Activated naive CD8-positive, alpha-beta T cell (primary cell): ENCODE results near the gene N4BP3.
"Not testable (repeated sequence)": the region's sequence is repeated elsewhere in the genome, so short reads cannot be mapped to it uniquely, and the experiment has no call there.

Experiments used
- H3K27ac Mint-ChIP-seq: one replicate; pipeline ENCODE4 v1.8.0; 2021; ENCODE audit warnings: mixed read lengths
- H3K27me3 Mint-ChIP-seq: one replicate; pipeline ENCODE4 v1.8.0; 2021; ENCODE audit warnings: mixed read lengths
- H3K36me3 Mint-ChIP-seq: one replicate; pipeline ENCODE4 v1.8.0; 2021; ENCODE audit warnings: mixed read lengths
- H3K4me1 Mint-ChIP-seq: one replicate; pipeline ENCODE4 v1.8.0; 2021; ENCODE audit warnings: low read depth, mixed read lengths
- H3K4me3 Mint-ChIP-seq: one replicate; pipeline ENCODE4 v1.8.0; 2021; ENCODE audit warnings: mild to moderate bottlenecking, mixed read lengths
- H3K9me3 Mint-ChIP-seq: one replicate; pipeline ENCODE4 v1.8.0; 2021; ENCODE audit warnings: low read depth, mixed read lengths

The N4BP3 gene

GRCh38 chr5:178085316-178085715 is 28.0 kb upstream of the N4BP3 start:
- H3K4me1 Mint-ChIP-seq: peaks cover 5% of the 10 kb centered on the region
- no peak overlapping the region for H3K27ac Mint-ChIP-seq
- H3K36me3 Mint-ChIP-seq: no peaks in the 10 kb centered on the region
- H3K27me3 Mint-ChIP-seq: peaks cover 2% of the 10 kb centered on the region
- no peaks in the 10 kb centered on the region for H3K9me3 Mint-ChIP-seq
- no peak overlapping the region for H3K4me3 Mint-ChIP-seq

DNA sequence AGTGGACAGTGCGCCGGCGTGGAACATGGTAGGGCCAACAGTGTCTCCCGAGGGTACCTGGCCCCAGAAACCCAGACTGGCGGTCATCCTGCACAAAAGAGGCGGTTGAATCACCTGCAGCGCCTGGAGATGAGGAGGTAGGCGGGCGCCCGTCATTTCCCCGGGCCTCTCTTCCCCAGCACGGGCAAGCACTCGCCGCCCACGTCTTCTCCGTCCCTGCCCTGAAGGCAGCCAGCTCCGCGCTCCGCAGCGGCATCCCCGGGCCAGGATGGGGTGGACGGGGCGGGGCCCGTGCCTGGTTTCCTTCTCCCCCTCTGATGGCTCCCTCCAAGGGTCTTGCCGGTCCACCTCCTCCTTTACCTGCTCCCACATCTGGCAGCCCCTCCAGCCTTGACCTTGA is 27.1 kb upstream of the N4BP3 start:
- Mint-ChIP-seq H3K4me3 (no peak overlapping the region), H3K9me3 (no peaks in the 10 kb centered on the region), H3K27ac (no peak overlapping the region), H3K4me1 (peaks cover 12% of the 10 kb centered on the region), H3K36me3 (no peaks in the 10 kb centered on the region), H3K27me3 (peaks cover 2% of the 10 kb centered on the region)

DNA sequence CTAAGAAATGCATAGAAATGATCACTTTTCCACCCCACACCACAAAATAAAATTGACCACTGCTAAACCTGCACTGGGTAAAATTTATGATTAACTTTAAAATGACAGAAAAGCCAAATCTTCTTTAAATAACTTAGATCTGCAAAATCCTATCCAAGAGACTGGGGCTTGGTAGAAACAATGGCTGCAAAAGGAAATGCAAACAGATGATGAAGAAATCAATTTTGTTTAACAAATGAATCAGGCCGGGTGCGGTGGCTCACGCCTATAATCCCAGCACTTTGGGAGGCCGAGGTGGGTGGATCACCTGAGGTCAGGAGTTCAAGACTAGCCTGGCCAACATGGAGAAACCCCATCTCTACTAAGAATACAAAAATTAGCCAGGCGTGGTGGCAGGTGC is 26.1 kb upstream of the N4BP3 start:
- H3K27me3 Mint-ChIP-seq: not testable (repeated sequence)

GRCh38 chr5:178090856-178091255 is 22.5 kb upstream of the N4BP3 start:
- Mint-ChIP-seq H3K36me3 (no peaks in the 10 kb centered on the region), H3K4me1 (peaks cover 27% of the 10 kb centered on the region), H3K4me3 (no peak overlapping the region), H3K9me3 (no peaks in the 10 kb centered on the region), H3K27me3 (no peaks in the 10 kb centered on the region), H3K27ac (no peak overlapping the region)

More for the DNA sequence above, 26.1 kb upstream of the N4BP3 start:
- not testable (repeated sequence) for H3K36me3 Mint-ChIP-seq, H3K9me3 Mint-ChIP-seq, H3K4me3 Mint-ChIP-seq, H3K27ac Mint-ChIP-seq
- peaks cover 12% of the 10 kb centered on the region for H3K4me1 Mint-ChIP-seq

DNA sequence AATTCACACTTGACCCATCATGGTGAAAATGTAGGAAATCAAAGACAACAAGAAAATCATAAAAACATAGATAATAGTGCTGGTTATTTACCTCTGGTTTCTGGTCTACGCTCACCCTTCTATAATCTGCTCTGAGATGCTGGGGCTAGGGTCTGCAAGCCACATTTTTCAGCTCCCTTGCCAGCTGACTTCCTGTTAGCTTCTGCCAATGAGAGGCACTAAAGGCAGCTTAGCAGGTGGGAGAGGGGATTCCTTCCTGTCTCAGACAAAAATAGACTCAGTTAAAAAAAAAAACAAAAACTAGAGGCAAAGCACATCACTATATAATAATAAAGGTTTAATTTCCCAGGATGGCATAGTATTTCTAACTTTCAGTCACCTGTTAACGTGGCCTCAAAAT is 20.2 kb upstream of the N4BP3 start:
- no peak overlapping the region for H3K4me3 Mint-ChIP-seq
- no peaks in the 10 kb centered on the region for H3K36me3 Mint-ChIP-seq
- no peaks in the 10 kb centered on the region for H3K9me3 Mint-ChIP-seq
- peaks cover 32% of the 10 kb centered on the region for H3K4me1 Mint-ChIP-seq
- peak overlapping the region; percentile 54 for H3K27ac Mint-ChIP-seq
- no peaks in the 10 kb centered on the region for H3K27me3 Mint-ChIP-seq

DNA sequence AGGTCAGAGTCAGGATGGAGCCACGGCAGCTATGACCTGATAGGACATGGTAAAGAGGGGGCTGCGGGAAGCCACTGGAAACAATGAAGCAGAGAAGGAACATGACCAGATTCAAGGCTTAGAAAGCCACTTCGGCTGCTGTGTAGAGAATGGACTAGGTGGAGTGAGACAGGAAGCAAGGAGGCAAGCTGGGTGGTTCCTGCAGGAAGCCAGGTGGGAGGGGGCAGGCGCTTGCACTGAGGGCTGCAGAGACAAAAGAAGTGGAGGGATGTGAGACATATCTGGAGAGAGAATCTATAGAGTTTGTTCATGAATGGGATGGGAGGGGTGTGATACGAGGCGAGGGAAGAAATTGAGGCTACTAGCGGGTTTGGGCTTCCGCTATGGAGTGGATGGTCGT is 19.0 kb upstream of the N4BP3 start:
- H3K36me3 Mint-ChIP-seq: no peaks in the 10 kb centered on the region
- no peaks in the 10 kb centered on the region for H3K9me3 Mint-ChIP-seq
- no peaks in the 10 kb centered on the region for H3K27me3 Mint-ChIP-seq
- H3K27ac Mint-ChIP-seq: no peak overlapping the region
- H3K4me1 Mint-ChIP-seq: peaks cover 29% of the 10 kb centered on the region
- no peak overlapping the region for H3K4me3 Mint-ChIP-seq

- H3K4me1 Mint-ChIP-seq: peaks cover 16% of the 10 kb centered on the region
- H3K27ac Mint-ChIP-seq: no peak overlapping the region
- H3K27me3 Mint-ChIP-seq: no peaks in the 10 kb centered on the region
- no peaks in the 10 kb centered on the region for H3K36me3 Mint-ChIP-seq
- no peaks in the 10 kb centered on the region for H3K9me3 Mint-ChIP-seq
- H3K4me3 Mint-ChIP-seq: no peak overlapping the region
Observed at GRCh38 chr5:178098685-178099084, 14.6 kb upstream of the N4BP3 start.

- Mint-ChIP-seq H3K9me3 (no peaks in the 10 kb centered on the region), H3K27me3 (no peaks in the 10 kb centered on the region), H3K4me3 (no peak overlapping the region), H3K4me1 (peaks cover 17% of the 10 kb centered on the region), H3K36me3 (no peaks in the 10 kb centered on the region), H3K27ac (peak overlapping the region; percentile 58)
Observed at GRCh38 chr5:178103612-178104011, 9.7 kb upstream of the N4BP3 start.

- H3K9me3 Mint-ChIP-seq: no peaks in the 10 kb centered on the region
- no peaks in the 10 kb centered on the region for H3K27me3 Mint-ChIP-seq
- no peaks in the 10 kb centered on the region for H3K36me3 Mint-ChIP-seq
- no peak overlapping the region for H3K4me3 Mint-ChIP-seq
- H3K4me1 Mint-ChIP-seq: peaks cover 21% of the 10 kb centered on the region
- H3K27ac Mint-ChIP-seq: no peak overlapping the region
Observed at GRCh38 chr5:178104492-178104891, 8.8 kb upstream of the N4BP3 start.

GRCh38 chr5:178106086-178106485 is 7.2 kb upstream of the N4BP3 start:
- no peaks in the 10 kb centered on the region for H3K36me3 Mint-ChIP-seq
- peaks cover 21% of the 10 kb centered on the region for H3K4me1 Mint-ChIP-seq
- no peaks in the 10 kb centered on the region for H3K27me3 Mint-ChIP-seq
- no peaks in the 10 kb centered on the region for H3K9me3 Mint-ChIP-seq
- no peak overlapping the region for H3K4me3 Mint-ChIP-seq
- no peak overlapping the region for H3K27ac Mint-ChIP-seq

- no peaks in the 10 kb centered on the region for H3K9me3 Mint-ChIP-seq
- H3K4me3 Mint-ChIP-seq: no peak overlapping the region
- H3K4me1 Mint-ChIP-seq: peaks cover 21% of the 10 kb centered on the region
- H3K27me3 Mint-ChIP-seq: no peaks in the 10 kb centered on the region
- no peaks in the 10 kb centered on the region for H3K36me3 Mint-ChIP-seq
- H3K27ac Mint-ChIP-seq: no peak overlapping the region
Observed at GRCh38 chr5:178106556-178107239, 6.6 kb upstream of the N4BP3 start.

GRCh38 chr5:178107756-178108310 is 5.5 kb upstream of the N4BP3 start:
- no peaks in the 10 kb centered on the region for H3K9me3 Mint-ChIP-seq
- H3K4me3 Mint-ChIP-seq: no peak overlapping the region
- no peak overlapping the region for H3K27ac Mint-ChIP-seq
- H3K27me3 Mint-ChIP-seq: no peaks in the 10 kb centered on the region
- H3K36me3 Mint-ChIP-seq: no peaks in the 10 kb centered on the region
- peaks cover 24% of the 10 kb centered on the region for H3K4me1 Mint-ChIP-seq

GRCh38 chr5:178108446-178108845 is 4.9 kb upstream of the N4BP3 start:
- Mint-ChIP-seq H3K27me3 (no peaks in the 10 kb centered on the region), H3K4me3 (no peak overlapping the region), H3K36me3 (no peaks in the 10 kb centered on the region), H3K27ac (no peak overlapping the region), H3K4me1 (peaks cover 26% of the 10 kb centered on the region), H3K9me3 (no peaks in the 10 kb centered on the region)

DNA sequence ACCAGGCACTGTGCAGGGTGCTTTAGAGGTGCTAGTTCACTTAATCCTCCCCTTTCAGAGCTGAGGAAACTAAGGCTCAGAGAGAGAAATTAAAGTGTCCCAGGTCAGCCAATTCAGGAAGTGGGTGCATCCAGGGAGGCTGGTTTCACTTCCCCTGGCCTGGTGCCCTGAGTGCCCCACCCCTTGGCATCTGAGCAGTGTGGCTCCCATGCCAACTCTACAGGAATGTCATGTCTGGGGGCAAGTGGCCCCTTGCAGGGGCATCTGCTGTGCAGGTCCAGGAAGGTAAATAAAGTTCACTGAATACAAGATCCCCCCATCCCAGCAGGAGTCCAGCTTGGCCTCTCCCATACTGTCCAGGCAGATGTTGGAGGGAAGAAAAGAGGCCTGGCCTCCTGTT is 4.4 kb upstream of the N4BP3 start:
- no peak overlapping the region for H3K4me3 Mint-ChIP-seq
- no peaks in the 10 kb centered on the region for H3K27me3 Mint-ChIP-seq
- no peak overlapping the region for H3K27ac Mint-ChIP-seq
- no peaks in the 10 kb centered on the region for H3K36me3 Mint-ChIP-seq
- H3K4me1 Mint-ChIP-seq: peaks cover 22% of the 10 kb centered on the region
- H3K9me3 Mint-ChIP-seq: no peaks in the 10 kb centered on the region

DNA sequence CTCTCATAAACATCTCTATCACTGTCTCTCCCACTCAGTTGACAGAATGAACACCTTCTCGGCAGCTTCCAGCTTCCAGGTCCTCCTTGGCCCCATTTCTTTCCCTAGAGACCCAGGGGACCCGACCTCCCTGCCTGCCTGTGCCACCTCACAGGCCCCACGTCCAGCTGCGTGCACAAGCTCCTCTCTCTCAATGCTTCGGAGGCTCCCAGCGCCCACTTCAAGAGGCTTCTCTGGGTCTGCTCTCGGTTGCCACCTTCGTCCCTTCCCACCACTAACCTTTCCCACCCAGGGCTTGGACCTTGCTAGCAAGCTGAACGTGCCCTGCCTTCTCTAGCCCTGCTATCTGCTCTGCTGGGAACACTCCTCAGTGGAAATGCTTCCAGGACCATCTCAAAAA is 2.8 kb upstream of the N4BP3 start:
- Mint-ChIP-seq H3K27ac (no peak overlapping the region), H3K27me3 (no peaks in the 10 kb centered on the region)

GRCh38 chr5:178111925-178112324 is 1.4 kb upstream of the N4BP3 start:
- Mint-ChIP-seq H3K27ac (peak overlapping the region; percentile 34), H3K9me3 (no peaks in the 10 kb centered on the region), H3K4me3 (no peak overlapping the region), H3K36me3 (no peaks in the 10 kb centered on the region), H3K27me3 (no peaks in the 10 kb centered on the region), H3K4me1 (peaks cover 34% of the 10 kb centered on the region)

More for the DNA sequence above, 2.8 kb upstream of the N4BP3 start:
- Mint-ChIP-seq H3K36me3 (no peaks in the 10 kb centered on the region), H3K9me3 (no peaks in the 10 kb centered on the region), H3K4me3 (no peak overlapping the region), H3K4me1 (peaks cover 20% of the 10 kb centered on the region)
